HCT116 (cell line): ENCODE data around the gene SGMS1. TPM values are rescaled to one million over a fixed set of nuclear protein-coding genes. Genes with fewer than 3 reads are reported as not detected.

Experiments used
- ATAC-seq: fragments of 200-7000 bp; cut with Tn5 transposase; 2 replicates; pipeline ENCODE4 v1.9.1; 2020; ENCODE audit warnings: mild to moderate bottlenecking, moderate library complexity
- BruUV-seq: library from RNA; stranded (reverse); fragments of 400-500 nt; replicated peaks from 2 replicates; lab custom pipeline; 2021; lab: Mats Ljungman, UMichigan
- CTCF ChIA-PET: fragments of 300-600 bp; sonication (Branson Sonifier 250); formaldehyde crosslinking; loops from one replicate; lab custom pipeline; 2021; ENCODE audit warnings: antibody characterized with exemption; lab: Charles Lee
- POLR2A ChIA-PET: fragments of 300-600, 350-600 bp; sonication (Branson Sonifier 250); formaldehyde crosslinking; loops from one replicate; lab custom pipeline; 2021; ENCODE audit warnings: antibody characterized with exemption; lab: Charles Lee
- RAD21 ChIA-PET, 2 experiments: fragments of 300-600 bp; sonication (Branson Sonifier 250); formaldehyde crosslinking; loops; one replicate each; lab custom pipeline; 2023; ENCODE audit warnings: low total read pairs in 2 of 2; ENCODE audit not compliant: uncharacterized antibody in 2 of 2, unreplicated experiment in 2 of 2, low non-redundant PET in 1 of 2; lab: Charles Lee
- DNase-seq: peaks from one replicate; pipeline ENCODE4 v3.0.0-alpha.2; 2010; ENCODE audit warnings: low read depth, low spot score
- H2AFZ ChIP-seq: fragments of 200-600 bp; shearing (Covaris generic), sonication (generic); 2 replicates; pipeline ENCODE4 v1.6.1; 2017; ENCODE audit warnings: low read depth, mixed run types, mixed read lengths, antibody characterized with exemption, low read length; ENCODE audit not compliant: poor library complexity, severe bottlenecking
- H3K27ac ChIP-seq: 2 replicates; pipeline ENCODE4 v1.5.1; 2012; ENCODE audit warnings: low read depth, low read length
- H3K27me3 ChIP-seq: fragments of 200-600 bp; sonication (generic); 2 replicates; pipeline ENCODE4 v1.6.1; 2016; ENCODE audit warnings: mixed run types, low read length, mixed read lengths; ENCODE audit not compliant: insufficient read depth
- H3K36me3 ChIP-seq, 2 experiments: fragments of 200-500 bp in 1 of 2; fragments of 200-600 bp in 1 of 2; sonication (Bioruptor generic) in 1 of 2; sonication (generic) in 1 of 2; 2 replicates each; pipeline versions ENCODE4 v1.5.1 to v1.6.1; 2014 to 2016; ENCODE audit warnings: low read length in 2 of 2, inconsistent platforms in 1 of 2, mixed read lengths in 1 of 2, mixed run types in 1 of 2; ENCODE audit not compliant: insufficient read depth in 2 of 2, control insufficient read depth in 1 of 2
- H3K4me1 ChIP-seq, 2 experiments: fragments of 200-600 bp in 1 of 2; sonication (generic) in 1 of 2; 2 replicates each; pipeline versions ENCODE4 v1.5.1 to v1.6.1; 2012 to 2017; ENCODE audit warnings: low read length in 2 of 2, inconsistent platforms in 1 of 2, mild to moderate bottlenecking in 1 of 2, mixed read lengths in 1 of 2, mixed run types in 1 of 2, moderate library complexity in 1 of 2; ENCODE audit not compliant: insufficient read depth in 2 of 2, control insufficient read depth in 1 of 2
- H3K4me2 ChIP-seq: fragments of 200-600 bp; sonication (generic); 2 replicates; pipeline ENCODE4 v1.6.1; 2017; ENCODE audit warnings: mixed run types, low read length, mixed read lengths
- H3K4me3 ChIP-seq, 2 experiments: fragments of 200-600 bp in 1 of 2; sonication (generic) in 1 of 2; replicated peaks in 1 of 2; 2 replicates each; pipeline ENCODE4 v1.5.1; 2011 to 2016; ENCODE audit warnings: low read length in 2 of 2, control low read depth in 1 of 2, low read depth in 1 of 2, mild to moderate bottlenecking in 1 of 2, mixed read lengths in 1 of 2, mixed run types in 1 of 2
- H3K79me2 ChIP-seq: fragments of 200-600 bp; sonication (generic); 2 replicates; pipeline ENCODE4 v1.6.1; 2017; ENCODE audit warnings: mild to moderate bottlenecking, mixed run types, low read length, moderate library complexity, mixed read lengths; ENCODE audit not compliant: insufficient read depth
- H3K9ac ChIP-seq: fragments of 200-600 bp; sonication (generic); 2 replicates; pipeline ENCODE4 v1.6.1; 2016; ENCODE audit warnings: low read length, mixed read lengths
- H3K9me2 ChIP-seq: fragments of 200-600 bp; sonication (generic), shearing (Covaris generic); 2 replicates; pipeline ENCODE4 v1.6.1; 2017; ENCODE audit warnings: mixed run types, mild to moderate bottlenecking, moderate library complexity; ENCODE audit not compliant: insufficient read depth
- H3K9me3 ChIP-seq, 2 experiments: fragments of 200-500 bp in 1 of 2; fragments of 200-600 bp in 1 of 2; sonication (Bioruptor generic) in 1 of 2; sonication (generic) in 1 of 2; 2 replicates each; pipeline ENCODE4 v1.6.1; 2014 to 2017; ENCODE audit warnings: low read length in 2 of 2, mixed read lengths in 2 of 2, inconsistent platforms in 1 of 2, low read depth in 1 of 2, mild to moderate bottlenecking in 1 of 2, mixed run types in 1 of 2, moderate library complexity in 1 of 2; ENCODE audit not compliant: control insufficient read depth in 1 of 2, insufficient read depth in 1 of 2
- H4K20me1 ChIP-seq: fragments of 200-600 bp; sonication (generic), shearing (Covaris generic); 2 replicates; pipeline ENCODE4 v1.6.1; 2017; ENCODE audit warnings: mixed run types, mild to moderate bottlenecking, moderate library complexity; ENCODE audit not compliant: insufficient read depth
- CBX3 ChIP-seq: IDR thresholded peaks from 2 replicates; pipeline ENCODE4 v1.6.1; 2012; ENCODE audit warnings: low read depth
- EGR1 ChIP-seq: IDR thresholded peaks from 2 replicates; pipeline ENCODE4 v1.6.1; 2012; ENCODE audit warnings: low read depth
- EZH2 ChIP-seq: fragments of 200-600 bp; sonication (generic); IDR thresholded peaks from 2 replicates; pipeline ENCODE4 v1.6.1; 2017; ENCODE audit warnings: antibody characterized with exemption, mixed run types
- RAD21 ChIP-seq: IDR thresholded peaks from 2 replicates; pipeline ENCODE4 v1.6.1; 2012; ENCODE audit warnings: low read depth, mild to moderate bottlenecking
- REST ChIP-seq: IDR thresholded peaks from 2 replicates; pipeline ENCODE4 v1.6.1; 2012; ENCODE audit warnings: low read depth
- SRF ChIP-seq: IDR thresholded peaks from 2 replicates; pipeline ENCODE4 v1.6.1; 2012; ENCODE audit warnings: low read depth
- TCF7L2 ChIP-seq: IDR thresholded peaks from 2 replicates; pipeline ENCODE4 v1.7.0; 2011; ENCODE audit warnings: borderline replicate concordance, inconsistent platforms; ENCODE audit not compliant: insufficient read depth, insufficient read length; ENCODE audit errors: extremely low read depth
- intact Hi-C: fragments of 100-400 bp; cut with micrococcal nuclease; formaldehyde crosslinking; loops from 2 replicates; pipeline ENCODE4 v1.10.0; 2022
- total RNA-seq: library from RNA; stranded (reverse); gene quantifications from one replicate; pipeline ENCODE4 v1.2.1, GENCODE V29; 2021; ENCODE audit not compliant: unreplicated experiment
- TF ChIP-seq, protein P1 (sequence below): IDR thresholded peaks from 2 replicates; pipeline ENCODE4 v1.6.1; 2011; ENCODE audit warnings: mild to moderate bottlenecking, low read length, moderate library complexity; ENCODE audit not compliant: insufficient replicate concordance; ENCODE audit errors: extremely low read depth
- TF ChIP-seq, protein P2 (sequence below), 3 experiments: fragments of 200-600 bp in 1 of 3; sonication (generic) in 1 of 3; IDR thresholded peaks in 2 of 3; conservative IDR thresholded peaks in 1 of 3; 2 replicates each; pipeline ENCODE4 v1.5.1; 2012 to 2017; ENCODE audit warnings: low read depth in 2 of 3, low read length in 2 of 3, antibody characterized with exemption in 1 of 3, borderline replicate concordance in 1 of 3, control low read depth in 1 of 3, mild to moderate bottlenecking in 1 of 3, mixed read lengths in 1 of 3, mixed run types in 1 of 3, moderate library complexity in 1 of 3; ENCODE audit not compliant: insufficient read depth in 1 of 3

Gene SGMS1
- total RNA-seq, 1 experiment from 2014 or later: 29.1 TPM

DNA sequence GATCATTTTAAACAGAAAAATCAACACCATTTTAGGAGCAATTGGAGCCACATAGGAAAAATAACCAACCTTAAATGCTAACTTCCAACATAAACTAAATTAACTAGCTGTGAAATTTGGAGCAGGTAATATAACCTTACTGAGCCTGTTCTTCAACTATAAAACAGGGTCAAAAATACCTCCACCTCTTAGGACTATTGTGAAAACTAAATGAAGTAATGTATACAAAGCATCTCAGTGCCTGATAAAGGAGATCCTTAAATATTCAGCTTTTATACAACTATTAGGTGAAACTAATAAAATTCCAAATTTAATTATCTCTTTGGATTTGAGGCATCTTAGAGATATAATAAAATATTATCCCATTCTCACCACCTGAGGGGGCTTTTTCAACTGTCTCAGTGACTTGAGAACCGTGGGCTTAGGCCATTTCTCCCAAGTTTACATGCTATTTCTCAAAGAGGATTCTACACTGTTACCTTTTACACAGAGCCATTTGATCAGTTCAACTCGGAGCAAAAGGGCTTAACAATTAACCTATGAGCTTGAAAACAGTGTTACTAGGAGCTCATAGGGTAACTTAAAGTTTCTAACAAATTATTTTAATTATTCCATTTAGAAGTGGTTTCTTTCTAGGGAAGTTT, 207.5 kb downstream of the SGMS1 start:
- no TSS peak for BruUV-seq

DNA sequence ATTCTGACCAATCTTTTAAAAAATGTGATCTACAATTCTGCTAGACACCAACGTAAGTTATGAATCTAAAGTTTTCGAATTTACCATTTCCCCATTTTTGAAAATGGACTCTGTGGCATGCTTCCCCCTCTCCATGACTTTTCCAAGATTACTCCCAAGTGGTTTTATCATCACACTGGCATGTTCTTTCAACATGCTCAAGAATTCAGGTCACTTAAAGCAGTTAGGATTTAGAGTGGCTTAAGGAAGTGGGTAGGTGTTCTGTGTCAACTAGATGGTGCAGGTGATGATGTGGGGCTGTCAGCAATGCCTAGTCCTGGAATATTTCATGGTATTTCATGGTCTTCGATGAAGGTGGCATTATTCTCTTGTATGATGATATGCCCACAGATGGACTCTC, 208.5 kb downstream of the SGMS1 start:
- H2AFZ ChIP-seq: no peak overlapping the region
- CTCF ChIA-PET: no interaction called here
- H3K27me3 ChIP-seq: no peaks in the 10 kb centered on the region
- intact Hi-C loops: loop anchor here (5.0 kb wide), 1 partner anchor 207 kb away; the partner anchor contains the start of gene SGMS1
- H3K9me3 ChIP-seq: no peaks in the 10 kb centered on the region
- no peaks in the 10 kb centered on the region for H4K20me1 ChIP-seq
- DNase-seq (no peak), ATAC-seq (no peak)
- peaks cover 11 to 38% of the 10 kb centered on the region in 2 experiments for H3K4me1 ChIP-seq
- BruUV-seq: no TSS peak
- RAD21 ChIA-PET: no interaction called here
- H3K9ac ChIP-seq: no peak overlapping the region
- peaks cover 67% of the 10 kb centered on the region for H3K79me2 ChIP-seq
- H3K36me3 ChIP-seq: no peaks in the 10 kb centered on the region
- POLR2A ChIA-PET: no interaction called here
- no peaks in the 10 kb centered on the region for H3K9me2 ChIP-seq
- no peak overlapping the region for H3K4me2 ChIP-seq
- no peak overlapping the region for H3K4me3 ChIP-seq
- H3K27ac ChIP-seq: no peak overlapping the region
- no peak for TF ChIP-seq TCF7L2
- TF ChIP-seq CBX3: no peak
- no peak for TF ChIP-seq REST
- no peak for TF ChIP-seq EGR1
- TF ChIP-seq, protein P1, sequence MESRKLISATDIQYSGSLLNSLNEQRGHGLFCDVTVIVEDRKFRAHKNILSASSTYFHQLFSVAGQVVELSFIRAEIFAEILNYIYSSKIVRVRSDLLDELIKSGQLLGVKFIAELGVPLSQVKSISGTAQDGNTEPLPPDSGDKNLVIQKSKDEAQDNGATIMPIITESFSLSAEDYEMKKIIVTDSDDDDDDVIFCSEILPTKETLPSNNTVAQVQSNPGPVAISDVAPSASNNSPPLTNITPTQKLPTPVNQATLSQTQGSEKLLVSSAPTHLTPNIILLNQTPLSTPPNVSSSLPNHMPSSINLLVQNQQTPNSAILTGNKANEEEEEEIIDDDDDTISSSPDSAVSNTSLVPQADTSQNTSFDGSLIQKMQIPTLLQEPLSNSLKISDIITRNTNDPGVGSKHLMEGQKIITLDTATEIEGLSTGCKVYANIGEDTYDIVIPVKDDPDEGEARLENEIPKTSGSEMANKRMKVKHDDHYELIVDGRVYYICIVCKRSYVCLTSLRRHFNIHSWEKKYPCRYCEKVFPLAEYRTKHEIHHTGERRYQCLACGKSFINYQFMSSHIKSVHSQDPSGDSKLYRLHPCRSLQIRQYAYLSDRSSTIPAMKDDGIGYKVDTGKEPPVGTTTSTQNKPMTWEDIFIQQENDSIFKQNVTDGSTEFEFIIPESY: no peak
- no peak for TF ChIP-seq SRF

More for the DNA sequence above, 207.5 kb downstream of the SGMS1 start:
- H3K4me1 ChIP-seq: peaks cover 11 to 36% of the 10 kb centered on the region in 2 experiments
- H4K20me1 ChIP-seq: no peaks in the 10 kb centered on the region
- no peaks in the 10 kb centered on the region for H3K27me3 ChIP-seq
- POLR2A ChIA-PET: interaction anchor here (0.6 to 1.8 kb wide), 2 partner anchors 9 to 174 kb away, joined by 3 to 5 read pairs; no protein-coding TSS in a partner anchor
- no peak overlapping the region for H2AFZ ChIP-seq
- H3K36me3 ChIP-seq: no peaks in the 10 kb centered on the region
- CTCF ChIA-PET: interaction anchor here (0.6 to 1.2 kb wide), 2 partner anchors 49 to 168 kb away, joined by 3 to 4 read pairs; no protein-coding TSS in a partner anchor
- no peaks in the 10 kb centered on the region for H3K9me3 ChIP-seq
- DNase-seq (no peak), ATAC-seq (no peak)
- peaks cover 58% of the 10 kb centered on the region for H3K79me2 ChIP-seq
- no peaks in the 10 kb centered on the region for H3K9me2 ChIP-seq
- peak; percentile 31; the same call in 1 of the 2 replicates for TF ChIP-seq RAD21
- TF ChIP-seq, protein P2, sequence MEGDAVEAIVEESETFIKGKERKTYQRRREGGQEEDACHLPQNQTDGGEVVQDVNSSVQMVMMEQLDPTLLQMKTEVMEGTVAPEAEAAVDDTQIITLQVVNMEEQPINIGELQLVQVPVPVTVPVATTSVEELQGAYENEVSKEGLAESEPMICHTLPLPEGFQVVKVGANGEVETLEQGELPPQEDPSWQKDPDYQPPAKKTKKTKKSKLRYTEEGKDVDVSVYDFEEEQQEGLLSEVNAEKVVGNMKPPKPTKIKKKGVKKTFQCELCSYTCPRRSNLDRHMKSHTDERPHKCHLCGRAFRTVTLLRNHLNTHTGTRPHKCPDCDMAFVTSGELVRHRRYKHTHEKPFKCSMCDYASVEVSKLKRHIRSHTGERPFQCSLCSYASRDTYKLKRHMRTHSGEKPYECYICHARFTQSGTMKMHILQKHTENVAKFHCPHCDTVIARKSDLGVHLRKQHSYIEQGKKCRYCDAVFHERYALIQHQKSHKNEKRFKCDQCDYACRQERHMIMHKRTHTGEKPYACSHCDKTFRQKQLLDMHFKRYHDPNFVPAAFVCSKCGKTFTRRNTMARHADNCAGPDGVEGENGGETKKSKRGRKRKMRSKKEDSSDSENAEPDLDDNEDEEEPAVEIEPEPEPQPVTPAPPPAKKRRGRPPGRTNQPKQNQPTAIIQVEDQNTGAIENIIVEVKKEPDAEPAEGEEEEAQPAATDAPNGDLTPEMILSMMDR (IDR thresholded peaks at IDR 0.05 in 2 of 3, conservative IDR thresholded peaks at IDR 0.05 in 1 of 3; ENCODE audit: borderline replicate concordance in 1 of 3, insufficient read depth in 1 of 3, low read depth in 2 of 3, low read length in 2 of 3): 0 out of 6 replicates have a peak, but pooled peaks of 1 of the 3 experiments have one; percentile 6
- TF ChIP-seq EZH2: no peak
- no peak overlapping the region for H3K4me3 ChIP-seq
- no peak overlapping the region for H3K27ac ChIP-seq
- RAD21 ChIA-PET: no interaction called here
- intact Hi-C loops: loop anchor here (5.0 kb wide), 1 partner anchor 206 kb away; the partner anchor contains the start of gene SGMS1
- H3K9ac ChIP-seq: no peak overlapping the region
- peak overlapping the region; percentile 96; the same call in 1 of the 2 replicates for H3K4me2 ChIP-seq
